Body of pancreas (tissue), 4 donors: Measurements from ENCODE around the gene IFT43.

Experiments
- POLR2A ChIP-seq, 3 donors: fragments of 450-650 bp; IDR thresholded peaks; one replicate each; pipeline ENCODE4 v1.6.1; 2016; ENCODE audit warnings: antibody characterized with exemption in 3 of 3, mild to moderate bottlenecking in 2 of 3
- TF ChIP-seq, protein P1 (sequence below), 7 experiments: fragments of 450-650 bp in 4 of 7; fragments of 200-600 bp in 3 of 7; sonication (generic) in 3 of 7; IDR thresholded peaks; one replicate each; pipeline ENCODE4 v1.5.1; 2016 to 2019; ENCODE audit warnings: antibody characterized with exemption in 7 of 7

DNA sequence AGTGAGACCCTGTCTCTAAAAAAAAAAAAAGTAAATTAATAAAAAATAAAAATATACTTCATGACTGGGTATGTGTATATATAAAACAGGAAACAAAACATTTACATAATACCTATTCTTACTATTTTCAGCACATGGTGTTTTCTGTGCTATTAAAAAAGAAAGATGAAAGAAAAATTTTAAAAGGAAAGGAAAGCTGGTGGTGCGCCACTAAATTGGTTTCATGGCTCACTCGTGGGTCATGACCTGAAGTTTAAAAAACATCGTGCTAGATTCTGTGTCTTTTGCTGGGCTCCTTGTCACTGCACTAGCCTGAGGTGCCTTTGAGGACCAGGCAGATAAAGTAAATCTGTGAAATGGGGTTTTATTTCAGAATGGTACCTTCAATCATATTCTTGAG lies 69.8 kb downstream of the IFT43 start:
- TF ChIP-seq POLR2A (IDR thresholded peaks at IDR 0.05) = no peak
- TF ChIP-seq, protein P1, sequence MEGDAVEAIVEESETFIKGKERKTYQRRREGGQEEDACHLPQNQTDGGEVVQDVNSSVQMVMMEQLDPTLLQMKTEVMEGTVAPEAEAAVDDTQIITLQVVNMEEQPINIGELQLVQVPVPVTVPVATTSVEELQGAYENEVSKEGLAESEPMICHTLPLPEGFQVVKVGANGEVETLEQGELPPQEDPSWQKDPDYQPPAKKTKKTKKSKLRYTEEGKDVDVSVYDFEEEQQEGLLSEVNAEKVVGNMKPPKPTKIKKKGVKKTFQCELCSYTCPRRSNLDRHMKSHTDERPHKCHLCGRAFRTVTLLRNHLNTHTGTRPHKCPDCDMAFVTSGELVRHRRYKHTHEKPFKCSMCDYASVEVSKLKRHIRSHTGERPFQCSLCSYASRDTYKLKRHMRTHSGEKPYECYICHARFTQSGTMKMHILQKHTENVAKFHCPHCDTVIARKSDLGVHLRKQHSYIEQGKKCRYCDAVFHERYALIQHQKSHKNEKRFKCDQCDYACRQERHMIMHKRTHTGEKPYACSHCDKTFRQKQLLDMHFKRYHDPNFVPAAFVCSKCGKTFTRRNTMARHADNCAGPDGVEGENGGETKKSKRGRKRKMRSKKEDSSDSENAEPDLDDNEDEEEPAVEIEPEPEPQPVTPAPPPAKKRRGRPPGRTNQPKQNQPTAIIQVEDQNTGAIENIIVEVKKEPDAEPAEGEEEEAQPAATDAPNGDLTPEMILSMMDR (IDR thresholded peaks at IDR 0.05) = no peak
